ENCODE results near the gene PRAC1. TPM values are rescaled to one million over a fixed set of nuclear protein-coding genes. Genes with fewer than 3 reads are reported as not detected.

PRAC1 gene
- total RNA-seq, 1 experiment from 2014 or later = not detected

- peaks cover 6% of the 10 kb centered on the region; the same call in 1 of the 2 replicates for H3K27me3 ChIP-seq (ENCODE audit: insufficient read depth, low read length)
- no CpG with 5 or more reads among the region's 5 CpGs for WGBS (ENCODE audit: extremely low coverage, insufficient read length, low lambda C conversion rate)
These were observed 42.8 kb downstream of the PRAC1 start for GRCh38 chr17:48679385-48680096.

More at GRCh38 chr17:48679385-48680096, 42.8 kb downstream of the PRAC1 start:
- Histone ChIP-seq H2BK120ac (ENCODE audit: low read depth, low read length, poor library complexity, severe bottlenecking) (no peak overlapping the region), H3K79me1 (ENCODE audit: insufficient read depth, low read depth, low read length, poor library complexity, severe bottlenecking) (no peaks in the 10 kb centered on the region), H3K14ac (ENCODE audit: insufficient read depth, low read length) (no peak overlapping the region), H3K79me2 (ENCODE audit: insufficient read depth, low read length) (no peaks in the 10 kb centered on the region), H3K18ac (ENCODE audit: insufficient read length, low read depth, low read length) (no peak overlapping the region), H4K8ac (replicated peaks; ENCODE audit: insufficient read length, low read depth, low read length) (no peak overlapping the region), H2AFZ (ENCODE audit: low read length) (no peak overlapping the region), H2BK5ac (ENCODE audit: insufficient read length, low read length) (no peak overlapping the region), H2BK20ac (ENCODE audit: low read depth, low read length, poor library complexity, severe bottlenecking) (no peak overlapping the region), H4K5ac (ENCODE audit: insufficient read length, low read depth, low read length) (no peak overlapping the region), H3K23ac (ENCODE audit: insufficient read length, low read depth, low read length) (no peak overlapping the region), H3K9me3 (ENCODE audit: control insufficient read depth, low read depth, low read length) (no peaks in the 10 kb centered on the region), H2BK15ac (ENCODE audit: low read depth, low read length) (no peak overlapping the region), H2AK5ac (ENCODE audit: insufficient read length, low read length) (no peak overlapping the region), H3T11ph (ENCODE audit: low read length) (no peak overlapping the region), H3K23me2 (ENCODE audit: insufficient read length, low read depth, low read length, poor library complexity, severe bottlenecking) (no peaks in the 10 kb centered on the region), H3K4ac (ENCODE audit: low read depth, low read length) (no peak overlapping the region), H3K56ac (ENCODE audit: insufficient read length, low read depth, low read length) (no peak overlapping the region), H4K20me1 (ENCODE audit: control insufficient read depth, insufficient read depth, insufficient read length) (no peaks in the 10 kb centered on the region), H3K4me2 (ENCODE audit: insufficient read depth, insufficient read length, low read length) (no peak overlapping the region), H3K4me1 (ENCODE audit: insufficient read depth, low read length) (no peaks in the 10 kb centered on the region), H3K9ac (ENCODE audit: extremely low read depth, insufficient read length, low read length) (no peak overlapping the region), H2BK12ac (ENCODE audit: insufficient read length, low read depth, low read length) (no peak overlapping the region), H3K27ac (ENCODE audit: insufficient read length, low read depth, low read length) (no peak overlapping the region), H4K91ac (ENCODE audit: insufficient read length, low read depth, low read length) (no peak overlapping the region)
- Mint-ChIP-seq H3K27me3 (ENCODE audit: low read depth) (peaks cover 91% of the 10 kb centered on the region), H3K4me3 (no peak overlapping the region), H3K9me3 (no peaks in the 10 kb centered on the region; a peak in 1 of 5 replicates), H3K27ac (no peak overlapping the region), H3K4me1 (peaks cover 4 to 6% of the 10 kb centered on the region in 2 experiments; a peak in 3 of 4 replicates), H3K36me3 (ENCODE audit: insufficient read depth in 1 of 3, low read depth in 3 of 3) (no peaks in the 10 kb centered on the region)
- peak; percentile 10 for DNase-seq
- TF ChIP-seq, protein P1, sequence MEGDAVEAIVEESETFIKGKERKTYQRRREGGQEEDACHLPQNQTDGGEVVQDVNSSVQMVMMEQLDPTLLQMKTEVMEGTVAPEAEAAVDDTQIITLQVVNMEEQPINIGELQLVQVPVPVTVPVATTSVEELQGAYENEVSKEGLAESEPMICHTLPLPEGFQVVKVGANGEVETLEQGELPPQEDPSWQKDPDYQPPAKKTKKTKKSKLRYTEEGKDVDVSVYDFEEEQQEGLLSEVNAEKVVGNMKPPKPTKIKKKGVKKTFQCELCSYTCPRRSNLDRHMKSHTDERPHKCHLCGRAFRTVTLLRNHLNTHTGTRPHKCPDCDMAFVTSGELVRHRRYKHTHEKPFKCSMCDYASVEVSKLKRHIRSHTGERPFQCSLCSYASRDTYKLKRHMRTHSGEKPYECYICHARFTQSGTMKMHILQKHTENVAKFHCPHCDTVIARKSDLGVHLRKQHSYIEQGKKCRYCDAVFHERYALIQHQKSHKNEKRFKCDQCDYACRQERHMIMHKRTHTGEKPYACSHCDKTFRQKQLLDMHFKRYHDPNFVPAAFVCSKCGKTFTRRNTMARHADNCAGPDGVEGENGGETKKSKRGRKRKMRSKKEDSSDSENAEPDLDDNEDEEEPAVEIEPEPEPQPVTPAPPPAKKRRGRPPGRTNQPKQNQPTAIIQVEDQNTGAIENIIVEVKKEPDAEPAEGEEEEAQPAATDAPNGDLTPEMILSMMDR (conservative IDR thresholded peaks at IDR 0.05) = no peak

All from H9 (cell line).